Fibroblast of lung (primary cell): ENCODE data around the gene STX3. TPM values are rescaled to one million over a fixed set of nuclear protein-coding genes. Genes with fewer than 3 reads are reported as not detected.
A peak's percentile ranks its signal among the peaks of the same experiment; 100 is the strongest.

Experiments
- DNase-seq, 2 donors: peaks; one replicate each; pipeline versions ENCODE4 v3.0.0 to v3.0.0-alpha.2; 2010; ENCODE audit warnings: low read depth in 2 of 2
- H2AFZ ChIP-seq: 2 replicates; pipeline ENCODE4 v1.5.1; 2012; ENCODE audit warnings: low read length, control low read depth, inconsistent platforms
- H3K27ac ChIP-seq: 2 replicates; pipeline ENCODE4 v1.5.1; 2011; ENCODE audit warnings: low read length, control low read depth; ENCODE audit not compliant: insufficient read depth
- H3K27me3 ChIP-seq: 2 replicates; pipeline ENCODE4 v1.5.1; 2011; ENCODE audit warnings: mild to moderate bottlenecking, low read length; ENCODE audit not compliant: control insufficient read depth, insufficient read depth
- H3K36me3 ChIP-seq: 2 replicates; pipeline ENCODE4 v1.5.1; 2011; ENCODE audit warnings: low read length; ENCODE audit not compliant: control insufficient read depth, insufficient read depth
- H3K4me1 ChIP-seq: 2 replicates; pipeline ENCODE4 v1.5.1; 2011; ENCODE audit warnings: low read length; ENCODE audit not compliant: control insufficient read depth, insufficient read depth; ENCODE audit errors: extremely low read depth
- H3K4me2 ChIP-seq: 2 replicates; pipeline ENCODE4 v1.5.1; 2011; ENCODE audit warnings: low read length, control low read depth; ENCODE audit not compliant: insufficient read depth; ENCODE audit errors: extremely low read depth
- H3K4me3 ChIP-seq, 4 experiments: fragments of 200-600 bp in 1 of 4; sonication (generic) in 1 of 4; replicated peaks in 1 of 4; 2 replicates each; pipeline ENCODE4 v1.5.1; 2011 to 2016; ENCODE audit warnings: low read length in 4 of 4, low read depth in 3 of 4, mild to moderate bottlenecking in 3 of 4, control low read depth in 2 of 4, inconsistent platforms in 1 of 4, mixed read lengths in 1 of 4; ENCODE audit not compliant: insufficient read depth in 1 of 4; ENCODE audit errors: control extremely low read depth in 1 of 4
- H3K79me2 ChIP-seq: 2 replicates; pipeline ENCODE4 v1.5.1; 2012; ENCODE audit warnings: mild to moderate bottlenecking, low read length, inconsistent platforms; ENCODE audit not compliant: control insufficient read depth, insufficient read depth
- H3K9ac ChIP-seq: 2 replicates; pipeline ENCODE4 v1.5.1; 2011; ENCODE audit warnings: mild to moderate bottlenecking, low read length, control low read depth; ENCODE audit not compliant: insufficient read depth
- H3K9me3 ChIP-seq: 2 replicates; pipeline ENCODE4 v1.5.1; 2012; ENCODE audit warnings: low read depth, low read length; ENCODE audit not compliant: control insufficient read depth, insufficient read depth
- H4K20me1 ChIP-seq: 2 replicates; pipeline ENCODE4 v1.5.1; 2011; ENCODE audit warnings: low read length; ENCODE audit not compliant: control insufficient read depth, insufficient read depth; ENCODE audit errors: extremely low read depth
- EZH2 ChIP-seq: IDR thresholded peaks from 2 replicates; pipeline ENCODE4 v1.5.1; 2012; ENCODE audit warnings: low read length, control low read depth, mild to moderate bottlenecking; ENCODE audit errors: missing control alignments
- polyA plus RNA-seq, 2 donors: library from polyadenylated mRNA; depleted of rRNA in 1 of 2; stranded (reverse) in 1 of 2; unstranded in 1 of 2; fragments of >200 nt; gene quantifications; 2 replicates each; pipeline ENCODE4 v1.2.1, GENCODE V29; 2011 to 2012; ENCODE audit warnings: missing spikeins in 1 of 2
- total RNA-seq: library from RNA; depleted of rRNA; stranded (reverse); fragments of >200 nt; gene quantifications from 2 replicates; pipeline ENCODE4 v1.2.1, GENCODE V29; 2014
- TF ChIP-seq, protein P1 (sequence below), 2 donors: IDR thresholded peaks in 1 of 2; conservative IDR thresholded peaks in 1 of 2; 1 replicate in 1 of 2; 2 replicates in 1 of 2; pipeline ENCODE4 v1.5.1; 2011 to 2012; ENCODE audit warnings: low read length in 2 of 2, control low read depth in 1 of 2, inconsistent platforms in 1 of 2, low read depth in 1 of 2, mild to moderate bottlenecking in 1 of 2

STX3 gene
- total and polyA plus RNA-seq, 2 donors (not counting 1 experiment from before 2014, with no cell fraction given), result 19.0 to 21.9 TPM

DNA sequence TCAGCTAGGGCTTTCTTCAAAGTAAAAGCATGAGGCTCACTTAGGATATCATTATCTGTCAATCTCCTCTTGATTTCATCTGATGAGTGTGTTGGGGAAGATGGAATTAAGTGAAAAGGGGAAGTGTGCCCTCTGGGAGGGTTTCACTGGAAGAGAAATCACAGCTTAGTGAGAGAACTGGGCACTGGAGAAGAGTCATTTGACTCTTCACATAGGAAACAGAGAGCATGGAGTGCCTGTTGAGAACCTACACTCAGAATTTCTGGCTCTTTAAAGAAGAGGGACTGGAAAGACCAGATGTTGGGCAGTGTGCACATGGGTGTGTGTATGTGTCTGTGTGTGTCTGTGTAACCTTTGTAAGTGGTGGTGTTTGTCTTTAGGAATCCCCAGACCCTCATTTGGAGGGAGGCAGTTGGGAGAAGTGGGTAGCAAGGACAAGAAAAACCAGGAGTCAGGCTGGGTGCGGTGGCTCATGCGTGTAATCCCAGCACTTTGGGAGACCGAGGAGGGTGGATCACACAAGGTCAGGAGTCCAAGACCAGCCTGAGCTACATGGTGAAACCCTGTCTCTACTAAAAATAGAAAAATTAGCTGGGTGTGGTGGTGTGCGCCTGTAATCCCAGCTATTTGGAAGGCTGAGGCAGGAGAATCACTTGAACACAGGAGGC lies 10.0 kb downstream of the STX3 start:
- TF ChIP-seq, protein P1, sequence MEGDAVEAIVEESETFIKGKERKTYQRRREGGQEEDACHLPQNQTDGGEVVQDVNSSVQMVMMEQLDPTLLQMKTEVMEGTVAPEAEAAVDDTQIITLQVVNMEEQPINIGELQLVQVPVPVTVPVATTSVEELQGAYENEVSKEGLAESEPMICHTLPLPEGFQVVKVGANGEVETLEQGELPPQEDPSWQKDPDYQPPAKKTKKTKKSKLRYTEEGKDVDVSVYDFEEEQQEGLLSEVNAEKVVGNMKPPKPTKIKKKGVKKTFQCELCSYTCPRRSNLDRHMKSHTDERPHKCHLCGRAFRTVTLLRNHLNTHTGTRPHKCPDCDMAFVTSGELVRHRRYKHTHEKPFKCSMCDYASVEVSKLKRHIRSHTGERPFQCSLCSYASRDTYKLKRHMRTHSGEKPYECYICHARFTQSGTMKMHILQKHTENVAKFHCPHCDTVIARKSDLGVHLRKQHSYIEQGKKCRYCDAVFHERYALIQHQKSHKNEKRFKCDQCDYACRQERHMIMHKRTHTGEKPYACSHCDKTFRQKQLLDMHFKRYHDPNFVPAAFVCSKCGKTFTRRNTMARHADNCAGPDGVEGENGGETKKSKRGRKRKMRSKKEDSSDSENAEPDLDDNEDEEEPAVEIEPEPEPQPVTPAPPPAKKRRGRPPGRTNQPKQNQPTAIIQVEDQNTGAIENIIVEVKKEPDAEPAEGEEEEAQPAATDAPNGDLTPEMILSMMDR (conservative IDR thresholded peaks at IDR 0.05 in 1 of 2, IDR thresholded peaks at IDR 0.05 in 1 of 2; ENCODE audit: low read depth in 1 of 2, low read length in 2 of 2), result no peak
- TF ChIP-seq EZH2, result no peak
- no peaks in the 10 kb centered on the region for H3K4me1 ChIP-seq
- H3K9ac ChIP-seq, result no peak overlapping the region
- no peak overlapping the region for H2AFZ ChIP-seq
- peaks cover 1% of the 10 kb centered on the region for H3K36me3 ChIP-seq
- no peak overlapping the region for H3K4me3 ChIP-seq
- H3K27me3 ChIP-seq, result no peaks in the 10 kb centered on the region
- no peak for DNase-seq
- no peaks in the 10 kb centered on the region for H3K9me3 ChIP-seq
- H3K4me2 ChIP-seq, result no peak overlapping the region
- H3K27ac ChIP-seq, result no peak overlapping the region
- H4K20me1 ChIP-seq, result no peaks in the 10 kb centered on the region
- peaks cover 28% of the 10 kb centered on the region for H3K79me2 ChIP-seq

DNA sequence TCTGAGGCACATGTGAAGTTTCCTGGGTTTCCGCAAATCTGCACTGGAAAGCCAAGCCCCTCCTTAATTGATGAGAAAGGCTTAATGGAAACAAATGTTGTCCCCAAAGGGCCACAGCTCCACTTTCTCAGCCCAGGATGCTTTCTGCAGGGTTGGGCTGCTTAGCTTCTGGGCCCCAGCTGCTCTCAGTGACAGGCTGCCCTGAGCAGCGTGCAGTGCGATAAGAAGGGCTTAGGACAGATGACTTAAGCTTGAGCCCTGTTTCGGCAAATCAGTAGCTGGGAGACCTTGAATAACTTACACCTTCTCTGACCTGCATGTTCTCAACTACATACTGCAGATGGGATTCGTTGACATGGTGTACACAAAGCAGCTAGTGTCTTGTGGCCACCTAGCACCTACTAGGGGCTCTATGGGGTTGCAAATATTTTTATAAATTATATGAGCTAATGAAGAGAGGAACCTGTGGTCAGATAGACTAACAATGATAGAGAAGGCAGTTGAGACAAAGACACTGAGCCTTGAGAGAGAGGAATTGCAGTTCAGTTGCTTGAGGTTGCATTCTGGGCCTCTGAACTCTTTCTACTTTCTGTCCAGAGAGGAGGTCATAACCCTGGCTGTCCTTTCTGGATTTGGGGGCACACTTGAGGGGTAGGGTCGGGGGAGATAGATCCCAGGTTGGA lies 11.5 kb downstream of the STX3 start:
- Histone ChIP-seq H3K27me3 (no peaks in the 10 kb centered on the region), H3K27ac (no peak overlapping the region), H3K9me3 (no peaks in the 10 kb centered on the region), H3K4me1 (no peaks in the 10 kb centered on the region), H2AFZ (no peak overlapping the region), H3K4me3 (no peak overlapping the region), H3K9ac (no peak overlapping the region), H4K20me1 (no peaks in the 10 kb centered on the region), H3K4me2 (no peak overlapping the region), H3K79me2 (peaks cover 25% of the 10 kb centered on the region), H3K36me3 (peaks cover 1% of the 10 kb centered on the region)
- DNase-seq, result no peak
- TF ChIP-seq, protein P1 (conservative IDR thresholded peaks at IDR 0.05 in 1 of 2, IDR thresholded peaks at IDR 0.05 in 1 of 2; ENCODE audit: low read depth in 1 of 2, low read length in 2 of 2), result no peak
- TF ChIP-seq EZH2, result no peak

DNA sequence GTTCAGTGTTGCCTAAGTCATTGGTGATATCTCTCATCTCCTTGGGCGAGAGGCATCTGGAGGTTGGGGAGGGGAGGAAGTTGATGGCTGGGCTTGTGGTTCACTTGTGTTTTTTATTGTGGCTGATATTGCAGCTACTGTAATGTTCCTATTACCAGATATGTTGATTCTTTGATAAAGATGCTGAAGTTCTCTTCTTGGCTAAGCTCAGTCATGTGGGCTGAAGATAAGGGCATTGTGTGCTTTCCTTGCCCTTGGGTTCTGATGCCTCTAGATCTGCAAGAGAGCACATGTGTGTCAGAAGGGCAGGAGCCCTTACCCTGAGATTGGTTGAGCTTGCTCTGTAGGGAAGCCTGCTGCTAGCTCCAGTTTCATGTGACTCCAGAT lies 12.0 kb downstream of the STX3 start:
- no peak overlapping the region for H3K4me3 ChIP-seq
- DNase-seq, result peak in 1 of 2 donors; percentile 14
- H3K9ac ChIP-seq, result no peak overlapping the region
- no peak overlapping the region for H3K27ac ChIP-seq
- peaks cover 24% of the 10 kb centered on the region for H3K79me2 ChIP-seq
- H3K27me3 ChIP-seq, result no peaks in the 10 kb centered on the region
- no peaks in the 10 kb centered on the region for H3K9me3 ChIP-seq
- H3K36me3 ChIP-seq, result peaks cover 1% of the 10 kb centered on the region
- TF ChIP-seq, protein P1 (conservative IDR thresholded peaks at IDR 0.05 in 1 of 2, IDR thresholded peaks at IDR 0.05 in 1 of 2; ENCODE audit: low read depth in 1 of 2, low read length in 2 of 2), result no peak
- TF ChIP-seq EZH2, result no peak
- no peak overlapping the region for H3K4me2 ChIP-seq
- H3K4me1 ChIP-seq, result no peaks in the 10 kb centered on the region
- no peak overlapping the region for H2AFZ ChIP-seq
- no peaks in the 10 kb centered on the region for H4K20me1 ChIP-seq
